ENCODE data around the gene AKT1S1.
"Not testable (repeated sequence)": the region's sequence is repeated elsewhere in the genome, so short reads cannot be mapped to it uniquely, and the experiment has no call there.

The AKT1S1 gene

GRCh38 chr19:49823472-49823871 lies 53.7 kb downstream of the AKT1S1 start:
- Mint-ChIP-seq H3K27ac (no peak overlapping the region), H3K4me3 (no peak overlapping the region), H3K36me3 (ENCODE audit: low read depth) (peaks cover 18% of the 10 kb centered on the region), H3K9me3 (no peaks in the 10 kb centered on the region), H3K27me3 (ENCODE audit: low read depth) (no peaks in the 10 kb centered on the region), H3K4me1 (ENCODE audit: low read depth) (peaks cover 10% of the 10 kb centered on the region)
- no peak for DNase-seq (ENCODE audit: low spot score)

GRCh38 chr19:49820125-49820524 lies 57.0 kb downstream of the AKT1S1 start:
- Mint-ChIP-seq H3K4me3 (no peak overlapping the region), H3K9me3 (no peaks in the 10 kb centered on the region), H3K27me3 (ENCODE audit: low read depth) (no peaks in the 10 kb centered on the region), H3K4me1 (ENCODE audit: low read depth) (peaks cover 16% of the 10 kb centered on the region), H3K27ac (no peak overlapping the region), H3K36me3 (ENCODE audit: low read depth) (peaks cover 16% of the 10 kb centered on the region)
- no peak for DNase-seq (ENCODE audit: low spot score)

- H3K9me3 Mint-ChIP-seq; H3K27me3 Mint-ChIP-seq (ENCODE audit: low read depth); DNase-seq (ENCODE audit: low spot score): not testable (repeated sequence)
- Mint-ChIP-seq H3K4me3 (peak overlapping the region; percentile 93), H3K4me1 (ENCODE audit: low read depth) (peaks cover 18% of the 10 kb centered on the region), H3K27ac (peak overlapping the region; percentile 93), H3K36me3 (ENCODE audit: low read depth) (peaks cover 16% of the 10 kb centered on the region)
Observed at GRCh38 chr19:49819452-49820115, 57.6 kb downstream of the AKT1S1 start.

All from T-helper 2 cell treated with Interferon-gamma antibody and Interleukin-4, amounts not matched to agents 5 μg/mL and 100 μg/mL, for 36 hours (primary cell).